GM18868 (cell line): ENCODE measurements around the gene MCC.
"Not testable (repeated sequence)": the region's sequence is repeated elsewhere in the genome, so short reads cannot be mapped to it uniquely, and the experiment has no call there.

ENCODE experiments used
- ATAC-seq: cut with Tn5 transposase; IDR thresholded peaks from one replicate; pipeline ENCODE4 v1.9.1; 2021; ENCODE audit warnings: mild to moderate bottlenecking, moderate library complexity; ENCODE audit not compliant: unreplicated experiment

Gene MCC

DNA sequence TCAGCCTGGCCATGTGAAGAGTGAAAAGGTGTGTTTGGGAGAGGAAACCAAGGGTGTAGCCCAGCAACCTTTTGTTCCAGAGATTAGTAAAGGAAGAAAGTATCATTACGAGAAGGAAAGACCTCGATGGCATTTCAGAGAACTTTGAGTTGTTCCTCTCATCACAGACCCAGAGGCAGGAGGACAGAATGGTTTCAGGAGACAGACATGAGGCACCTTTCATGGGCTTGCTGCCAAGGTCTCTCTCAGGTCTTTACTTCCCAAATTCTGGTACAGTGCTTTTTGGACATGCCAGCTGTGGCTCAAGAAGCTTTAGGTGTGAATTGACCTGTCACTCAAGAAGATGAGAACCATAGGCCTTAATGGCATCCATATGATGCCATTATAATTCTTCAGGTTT is 2.8 kb upstream of the MCC start:
- no peak for ATAC-seq

GRCh38 chr5:113490317-113490716 is 2.1 kb upstream of the MCC start:
- no peak for ATAC-seq

GRCh38 chr5:113489299-113489698 is 1.0 kb upstream of the MCC start:
- peak; percentile 73 for ATAC-seq

DNA sequence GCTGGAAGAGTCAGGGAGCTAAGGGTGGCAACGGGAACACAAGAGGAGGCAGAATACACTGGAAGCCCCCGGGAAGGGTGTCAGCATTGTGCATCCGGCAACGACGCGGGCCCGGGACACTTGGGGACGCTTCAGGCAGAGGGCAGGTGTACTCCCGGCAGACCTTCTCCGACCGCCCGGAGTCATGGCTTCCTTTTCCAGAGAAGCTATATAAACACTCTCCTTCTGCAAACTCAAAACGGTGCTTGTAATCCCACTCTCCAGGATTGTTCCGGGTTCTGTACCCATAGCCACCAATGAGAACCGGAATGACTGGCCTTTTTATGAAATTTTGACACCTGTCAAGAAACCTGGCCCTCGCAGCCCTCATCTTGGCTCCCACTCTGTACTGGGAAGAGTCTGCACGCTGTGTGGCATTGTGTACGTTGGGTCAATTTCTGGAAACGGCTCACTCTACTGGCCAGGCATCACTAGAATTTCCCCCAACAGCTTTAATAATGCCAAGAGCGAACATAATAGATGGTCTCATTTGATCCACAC is 462 bp upstream of the MCC start:
- no peak for ATAC-seq

GRCh38 chr5:113487416-113487780 is 855 bp downstream of the MCC start:
- no peak for ATAC-seq

DNA sequence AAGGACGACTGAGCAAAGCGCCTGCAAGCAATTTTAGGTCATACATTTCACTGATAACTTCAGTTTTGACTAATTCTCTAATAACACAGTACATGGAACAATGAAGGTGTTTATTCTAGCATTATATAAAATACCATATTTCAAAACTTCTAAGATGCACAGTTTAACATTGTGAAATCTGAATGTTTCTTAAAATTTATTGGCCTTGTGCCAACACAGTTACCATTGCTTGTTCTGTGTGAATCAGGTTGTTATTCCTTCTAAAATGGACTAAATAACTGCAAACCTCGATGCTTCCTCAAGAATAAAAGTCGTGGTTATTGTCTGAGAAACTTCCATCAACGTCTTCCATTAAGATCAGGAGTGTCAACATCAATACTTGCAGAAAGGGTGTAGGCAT is 8.0 kb downstream of the MCC start:
- no peak for ATAC-seq

DNA sequence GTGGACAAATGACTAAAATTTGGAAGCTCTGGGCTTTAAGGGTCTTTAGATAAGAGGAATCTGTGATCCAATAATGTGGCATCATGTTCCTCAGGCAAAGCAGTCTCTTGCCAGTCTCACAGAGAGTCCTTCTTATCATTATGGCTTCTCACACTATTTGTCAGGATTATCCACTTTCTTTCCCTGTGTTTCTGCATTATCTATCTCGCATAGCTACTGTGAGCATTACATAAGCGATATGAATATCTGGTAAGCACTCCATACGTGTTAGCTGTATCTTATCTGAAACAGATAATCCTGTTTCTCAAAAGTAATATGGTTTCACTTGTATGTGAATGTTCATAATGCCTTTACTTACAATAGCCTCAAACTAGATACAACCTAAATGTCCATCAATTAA is 9.6 kb downstream of the MCC start:
- ATAC-seq = no peak

DNA sequence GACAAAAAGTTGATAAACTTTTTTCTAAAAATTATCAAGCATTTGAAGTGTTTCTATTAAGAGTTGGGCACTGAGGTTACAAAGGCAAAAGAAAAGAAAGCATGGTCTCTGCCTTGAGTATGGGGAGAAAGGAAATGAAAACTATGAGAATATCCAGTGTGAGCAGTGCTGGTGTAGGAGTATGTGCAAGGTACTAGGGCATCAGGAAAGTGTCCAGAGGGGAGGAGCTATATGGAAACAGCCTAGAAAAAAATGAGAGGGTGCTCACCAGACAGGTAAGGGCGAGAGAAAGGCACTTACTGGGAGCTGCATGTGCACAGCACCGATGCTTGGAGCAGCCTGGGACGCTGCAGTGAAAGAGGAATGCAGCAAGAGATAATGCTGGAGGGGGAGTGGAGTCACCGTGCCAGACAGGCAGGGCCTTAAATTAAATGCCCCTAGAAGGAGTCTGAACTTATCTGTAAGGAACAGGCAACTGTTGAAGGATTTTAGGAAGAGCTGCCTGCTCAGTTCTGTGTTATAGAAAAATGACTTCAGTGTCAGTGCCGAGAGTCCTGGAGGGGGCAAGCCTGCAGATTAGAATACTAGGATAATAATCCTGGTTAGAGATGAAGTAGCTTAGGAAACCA is 14.0 kb downstream of the MCC start:
- no peak for ATAC-seq

GRCh38 chr5:113463032-113463431 is 25.2 kb downstream of the MCC start:
- ATAC-seq = no peak

GRCh38 chr5:113457106-113457505 is 31.1 kb downstream of the MCC start:
- ATAC-seq = not testable (repeated sequence)

- ATAC-seq = no peak
Measured at GRCh38 chr5:113452941-113453340, 35.3 kb downstream of the MCC start.

DNA sequence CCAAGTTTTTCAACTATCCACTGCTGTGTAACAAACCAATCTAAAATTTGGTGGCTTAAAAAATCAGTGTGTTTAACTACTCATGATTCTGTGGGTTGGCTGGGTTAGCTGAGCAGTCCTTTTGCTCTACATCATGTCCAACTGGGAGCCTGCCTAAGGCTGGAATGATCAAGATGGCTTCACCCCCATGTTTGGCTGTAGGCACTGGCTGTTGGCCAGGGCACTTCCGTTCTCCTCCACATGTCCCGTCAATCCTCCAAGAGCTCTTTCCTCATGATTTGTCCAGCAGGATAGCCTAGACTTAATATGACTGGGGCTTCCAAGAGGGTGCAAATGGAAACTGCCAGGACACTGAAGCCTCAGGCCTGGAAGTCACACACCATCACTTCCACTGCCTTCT is 36.5 kb downstream of the MCC start:
- no peak for ATAC-seq

- ATAC-seq = no peak
Measured at GRCh38 chr5:113450929-113451328, 37.3 kb downstream of the MCC start.

DNA sequence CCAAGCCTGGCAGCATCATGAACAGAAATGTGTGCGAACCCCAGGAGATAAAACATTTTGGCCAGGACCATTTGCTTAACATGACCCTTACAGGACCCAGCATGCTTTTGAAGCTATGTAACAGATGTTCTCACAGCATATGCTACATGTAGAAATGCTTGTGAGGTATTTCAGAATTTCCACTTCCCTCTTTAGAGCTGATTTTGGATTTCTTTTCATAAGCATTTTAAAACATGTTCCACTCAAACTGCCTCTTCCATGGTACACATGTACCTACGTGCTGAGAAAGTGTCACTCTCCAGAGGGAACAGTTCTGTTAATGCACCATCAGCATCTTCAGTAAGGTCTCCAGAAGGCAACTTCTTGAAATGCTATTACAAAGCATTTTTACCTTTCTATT is 37.8 kb downstream of the MCC start:
- ATAC-seq = no peak

GRCh38 chr5:113448252-113448651 is 40.0 kb downstream of the MCC start:
- ATAC-seq = no peak

DNA sequence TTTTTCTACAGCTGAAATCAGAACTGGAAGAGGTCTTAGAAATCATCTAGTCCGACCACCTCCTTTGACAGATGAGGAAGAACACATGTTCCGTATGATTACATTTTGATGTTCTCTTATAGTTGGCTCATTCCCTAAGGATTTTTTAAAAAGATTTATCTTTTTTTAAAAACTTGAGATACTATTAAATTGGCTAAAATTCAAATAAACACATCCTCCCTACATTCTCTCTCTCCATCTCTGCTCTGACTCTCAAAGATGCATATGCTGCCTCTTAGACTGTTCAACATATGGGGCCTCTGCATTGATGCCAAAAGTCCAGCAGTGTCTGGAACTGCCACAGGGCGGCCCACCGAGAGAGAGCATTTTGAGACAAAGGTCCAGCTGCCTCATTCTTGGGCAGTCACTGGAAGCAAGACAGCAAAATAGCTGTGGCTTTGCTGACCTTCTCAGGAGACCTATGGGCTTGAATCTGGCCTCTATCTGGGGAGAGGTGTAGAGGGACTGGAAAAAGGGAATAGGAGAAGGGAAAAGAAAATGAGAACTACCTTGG is 40.7 kb downstream of the MCC start:
- no peak for ATAC-seq

DNA sequence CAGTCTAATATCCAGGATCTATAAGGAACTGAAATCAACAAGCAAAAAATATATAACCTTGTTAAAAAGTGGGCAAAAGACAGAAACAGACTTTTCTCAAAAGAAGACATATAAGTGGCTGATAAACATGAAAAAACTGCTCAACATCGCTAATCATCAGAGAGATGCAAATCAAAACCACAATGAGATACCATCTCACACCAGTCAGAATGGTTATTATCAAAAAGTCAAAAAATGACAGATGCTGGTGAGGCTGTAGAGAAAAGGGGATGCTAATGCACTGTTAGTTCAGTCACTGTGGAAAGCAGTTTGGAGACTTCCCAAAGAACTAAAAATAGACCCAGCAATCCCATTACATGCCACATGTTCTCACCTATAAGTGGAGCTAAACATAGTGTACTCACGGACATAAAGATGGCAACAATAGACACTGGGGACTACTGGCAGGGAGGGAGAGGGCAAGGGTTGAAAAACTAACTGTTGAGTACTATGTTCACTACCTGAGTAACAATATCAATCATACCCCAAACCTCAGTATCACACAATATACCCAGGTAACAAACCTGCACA is 41.8 kb downstream of the MCC start:
- ATAC-seq = no peak

GRCh38 chr5:113437111-113437510 is 51.1 kb downstream of the MCC start:
- ATAC-seq = no peak

DNA sequence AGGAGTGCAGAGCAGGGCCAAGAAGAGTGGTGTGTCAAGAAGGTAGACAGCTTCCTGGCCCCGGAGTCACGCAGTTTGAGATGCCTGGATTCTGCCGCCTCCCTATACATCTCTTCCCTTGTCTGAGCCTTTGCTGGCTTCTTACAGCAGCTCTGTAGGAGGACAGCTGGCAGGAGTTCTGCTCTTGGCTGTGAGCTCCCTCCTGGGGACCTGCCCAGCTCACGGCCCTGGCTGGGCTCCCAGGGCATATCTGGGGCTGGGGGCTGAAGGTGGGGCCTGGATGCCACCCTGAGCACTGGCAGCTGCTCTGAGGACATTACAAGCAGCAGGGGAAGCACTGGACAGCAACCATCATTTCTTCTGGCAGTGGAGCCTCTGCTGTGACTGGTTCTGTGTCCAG is 52.7 kb downstream of the MCC start:
- ATAC-seq = no peak

DNA sequence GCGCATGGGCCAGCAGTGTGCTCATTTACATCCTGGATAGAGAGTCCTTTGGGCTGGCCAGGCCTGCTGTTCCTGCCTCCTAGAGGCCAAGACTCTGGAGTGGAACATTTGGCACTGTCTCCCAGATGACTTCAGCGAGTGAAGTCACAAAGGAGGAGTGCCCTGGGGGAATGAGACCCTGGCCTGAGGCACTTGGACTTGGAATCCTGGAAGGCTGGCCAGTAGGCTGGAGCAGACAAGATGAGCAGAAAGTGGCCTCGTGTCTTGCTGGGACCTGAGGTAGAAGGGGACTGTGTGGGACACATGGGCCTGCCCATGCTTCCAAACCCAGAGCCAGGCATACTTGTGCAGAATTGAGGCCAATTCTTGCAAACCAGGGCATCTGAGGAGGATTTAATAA is 53.4 kb downstream of the MCC start, which contains the start of gene TSSK1B:
Gene TSSK1B (minus strand): TSS at position 101 of the 400 bp plus-strand sequence. CDS start 150 bp downstream, outside the sequence.
- ATAC-seq = no peak

- ATAC-seq = no peak
Measured at GRCh38 chr5:113433862-113434612, 54.2 kb downstream of the MCC start.

- no peak for ATAC-seq
Measured at GRCh38 chr5:113433071-113433470, 55.2 kb downstream of the MCC start.
